Stimulated activated naive B cell treated with anti-CD40 and anti-IgM and Interleukin-4, amounts not matched to agents 10 μg/mL and 1 μg/mL and 100 μg/mL, for 72 hours (primary cell): ENCODE data around the gene UBE2R2.
"Not testable (repeated sequence)": the region's sequence is repeated elsewhere in the genome, so short reads cannot be mapped to it uniquely, and the experiment has no call there.

ENCODE experiments used
- ATAC-seq, 2 donors: fragments of 150-1000 bp; cut with Tn5 transposase; replicated peaks; 2 replicates each; pipeline ENCODE4 v1.10.0; 2021; ENCODE audit warnings: moderate library complexity in 1 of 2
- DNase-seq: peaks from one replicate; pipeline ENCODE4 v3.0.0; 2021
- H3K27ac Mint-ChIP-seq: one replicate; pipeline ENCODE4 v1.8.0; 2022; ENCODE audit warnings: mild to moderate bottlenecking, mixed read lengths
- H3K27me3 Mint-ChIP-seq, 2 donors: one replicate each; pipeline ENCODE4 v1.8.0; 2022; ENCODE audit warnings: mixed read lengths in 2 of 2
- H3K36me3 Mint-ChIP-seq, 2 donors: one replicate each; pipeline ENCODE4 v1.8.0; 2022; ENCODE audit warnings: mixed read lengths in 2 of 2, mild to moderate bottlenecking in 1 of 2
- H3K4me1 Mint-ChIP-seq, 2 donors: one replicate each; pipeline ENCODE4 v1.8.0; 2022; ENCODE audit warnings: mixed read lengths in 2 of 2, mild to moderate bottlenecking in 1 of 2
- H3K4me3 Mint-ChIP-seq, 2 donors: one replicate each; pipeline ENCODE4 v1.8.0; 2022; ENCODE audit warnings: mild to moderate bottlenecking in 2 of 2, mixed read lengths in 2 of 2, moderate library complexity in 1 of 2
- H3K9me3 Mint-ChIP-seq, 2 donors: one replicate each; pipeline ENCODE4 v1.8.0; 2022; ENCODE audit warnings: mixed read lengths in 2 of 2, mild to moderate bottlenecking in 1 of 2

The UBE2R2 gene

DNA sequence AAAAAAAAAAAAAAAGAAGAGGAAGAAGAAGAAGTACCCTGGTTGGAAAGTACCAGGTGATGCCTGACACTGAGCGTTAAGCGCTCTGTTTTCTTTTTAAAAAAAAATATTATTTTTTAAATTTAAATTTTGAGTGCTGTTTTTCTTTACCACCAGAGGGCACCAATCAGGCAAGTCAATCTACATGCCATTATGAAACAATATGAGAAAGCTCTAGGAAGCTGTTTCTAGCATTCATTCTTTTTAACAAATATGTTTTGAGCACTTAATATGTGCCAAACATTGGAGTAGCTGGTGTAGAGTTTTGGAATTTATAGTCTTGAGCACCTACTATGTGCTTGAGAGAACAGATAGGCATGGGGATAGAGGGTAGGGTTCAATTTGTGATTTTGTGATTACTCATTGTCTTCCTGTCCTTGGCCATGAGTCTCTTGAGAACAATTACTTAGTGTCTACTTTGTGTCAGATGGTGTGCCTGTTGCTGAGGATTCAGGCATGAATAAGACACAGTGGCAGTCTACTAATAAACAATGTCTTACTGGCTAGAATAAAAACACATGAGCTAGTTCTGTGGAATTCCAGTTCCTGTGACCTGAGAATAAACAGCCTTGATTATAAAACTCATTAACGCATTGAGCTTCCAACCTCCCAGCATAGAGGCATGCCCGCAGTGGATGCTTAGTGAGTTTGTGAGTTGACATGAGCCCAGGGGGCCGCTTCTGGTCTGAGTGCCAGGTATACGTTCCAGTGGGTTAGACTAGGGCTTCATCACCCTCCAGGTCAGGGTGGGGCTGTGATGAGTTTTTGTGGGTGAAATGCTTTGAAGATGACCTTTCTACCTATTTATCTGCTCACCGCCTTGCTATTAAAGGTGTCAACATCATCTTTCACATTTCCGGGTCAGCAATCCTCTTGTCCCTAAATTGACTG, 3.0 kb upstream of the UBE2R2 start:
- Mint-ChIP-seq H3K9me3 (no peaks in the 10 kb centered on the region), H3K27ac (peak overlapping the region; percentile 78), H3K27me3 (no peaks in the 10 kb centered on the region), H3K4me1 (peaks cover 26 to 40% of the 10 kb centered on the region in 2 donors), H3K4me3 (no peak overlapping the region), H3K36me3 (peaks cover 4 to 5% of the 10 kb centered on the region in 2 donors)
- ATAC-seq = peak; percentile 2 to 5
- no peak for DNase-seq

DNA sequence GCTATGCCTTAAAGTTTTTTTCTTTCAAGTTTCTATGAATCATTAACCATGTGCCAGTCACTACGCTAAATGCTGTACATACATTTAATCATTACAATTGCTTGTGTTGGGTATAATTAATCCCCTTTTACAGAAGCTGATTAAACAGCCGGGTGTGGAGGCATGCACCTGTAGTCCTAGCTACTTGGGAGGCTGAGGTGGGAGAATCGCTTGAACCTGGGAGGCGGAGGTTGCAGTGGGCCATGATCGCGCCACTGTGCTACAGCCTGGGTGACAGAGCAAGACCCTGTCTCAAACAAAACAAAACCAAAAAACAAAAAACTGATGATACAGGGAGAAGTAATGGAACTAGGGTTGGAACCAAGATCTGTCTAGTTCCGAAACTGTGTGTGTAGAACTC, 1.2 kb upstream of the UBE2R2 start:
- Mint-ChIP-seq H3K27ac (peak overlapping the region; percentile 98), H3K4me1 (peaks cover 30 to 57% of the 10 kb centered on the region in 2 donors), H3K4me3 (peak overlapping the region; percentile 45 to 93), H3K36me3 (peaks cover 4 to 5% of the 10 kb centered on the region in 2 donors), H3K9me3 (no peaks in the 10 kb centered on the region), H3K27me3 (no peaks in the 10 kb centered on the region)
- DNase-seq = no peak
- no peak for ATAC-seq

DNA sequence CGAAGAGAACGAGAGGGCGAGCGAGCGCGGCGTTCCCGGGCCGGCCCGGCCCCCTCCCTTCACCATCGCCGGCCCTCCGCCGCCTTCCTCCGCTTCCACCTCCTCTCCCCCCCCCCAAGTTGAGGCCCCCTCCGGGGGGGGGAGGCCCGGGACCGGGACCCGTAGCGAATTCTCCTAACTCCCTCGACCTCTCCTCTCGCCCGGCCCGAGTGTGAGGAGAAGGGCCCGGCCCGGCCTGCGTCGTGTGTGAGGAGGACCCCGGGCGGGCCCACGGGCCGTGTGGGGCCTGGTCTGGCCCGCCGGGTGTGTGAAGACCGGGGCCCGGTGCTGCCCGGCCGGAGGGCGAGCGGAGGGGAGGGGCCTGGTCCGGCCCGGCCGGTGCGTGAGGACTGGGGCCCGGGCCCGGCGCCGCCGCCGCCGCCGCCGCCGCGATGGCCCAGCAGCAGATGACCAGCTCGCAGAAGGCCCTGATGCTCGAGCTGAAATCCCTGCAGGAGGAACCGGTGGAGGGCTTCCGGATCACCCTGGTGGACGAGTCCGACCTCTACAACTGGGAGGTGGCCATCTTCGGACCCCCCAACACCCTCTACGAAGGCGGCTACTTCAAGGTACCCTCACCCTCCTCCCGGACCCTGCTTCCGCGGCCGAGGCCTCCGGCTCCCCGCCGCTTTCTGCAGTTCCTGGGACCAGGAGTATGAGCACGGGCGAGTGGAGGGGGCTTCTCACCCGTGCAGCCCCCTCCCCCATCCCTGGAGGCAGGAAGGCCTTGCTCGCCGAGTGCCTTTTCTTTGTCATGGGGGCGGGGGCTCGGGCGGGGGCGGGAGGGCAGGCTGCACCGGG, 587 bp downstream of the UBE2R2 start:
- H3K36me3 Mint-ChIP-seq = peaks cover 4 to 5% of the 10 kb centered on the region in 2 donors
- DNase-seq (peak; percentile 63), ATAC-seq (peak; percentile 22 to 24)
- H3K4me3 Mint-ChIP-seq = peak overlapping the region; percentile 85 to 93
- H3K9me3 Mint-ChIP-seq = no peaks in the 10 kb centered on the region
- H3K4me1 Mint-ChIP-seq = peaks cover 30 to 63% of the 10 kb centered on the region in 2 donors
- peak overlapping the region; percentile 98 for H3K27ac Mint-ChIP-seq
- H3K27me3 Mint-ChIP-seq = no peaks in the 10 kb centered on the region

DNA sequence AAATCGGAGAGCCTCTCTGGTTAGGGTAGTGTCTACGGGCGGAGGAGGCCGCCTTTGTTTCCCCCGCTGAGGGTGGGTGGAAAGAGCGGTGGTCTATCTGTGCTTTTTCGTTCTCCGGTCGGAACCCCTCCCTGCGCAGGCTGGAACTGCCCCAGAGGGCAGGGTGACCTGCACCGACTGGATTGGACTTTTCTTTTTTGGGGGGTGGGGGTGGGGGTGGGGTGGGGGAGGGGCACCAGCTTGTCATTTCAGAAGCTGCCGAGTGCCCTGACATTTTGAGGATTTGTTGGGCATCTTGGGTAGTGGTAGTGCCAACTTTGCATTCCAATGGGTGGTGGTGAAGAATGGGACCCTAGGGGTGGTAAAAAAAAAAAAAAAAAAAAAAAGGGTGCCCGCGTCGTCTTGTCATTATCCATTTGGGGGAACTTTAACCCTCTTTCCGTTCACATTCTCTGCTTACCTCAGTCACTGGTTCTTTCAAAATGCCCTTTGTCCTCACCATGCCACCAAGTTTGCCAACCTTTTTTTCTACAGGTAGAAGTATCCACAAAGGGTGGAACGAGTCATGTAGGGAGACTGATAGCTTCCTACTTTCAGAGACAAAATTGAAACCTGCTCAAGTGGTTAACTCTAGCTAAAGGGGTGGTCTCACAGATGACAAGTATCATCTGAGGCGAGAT, 1.3 kb downstream of the UBE2R2 start:
- Mint-ChIP-seq H3K4me3 (peak overlapping the region; percentile 85 to 93), H3K27me3 (no peaks in the 10 kb centered on the region), H3K4me1 (peaks cover 30 to 62% of the 10 kb centered on the region in 2 donors), H3K36me3 (peaks cover 4 to 5% of the 10 kb centered on the region in 2 donors), H3K9me3 (no peaks in the 10 kb centered on the region), H3K27ac (peak overlapping the region; percentile 83)
- ATAC-seq = peak in 1 of 2 donors; percentile 0
- no peak for DNase-seq

DNA sequence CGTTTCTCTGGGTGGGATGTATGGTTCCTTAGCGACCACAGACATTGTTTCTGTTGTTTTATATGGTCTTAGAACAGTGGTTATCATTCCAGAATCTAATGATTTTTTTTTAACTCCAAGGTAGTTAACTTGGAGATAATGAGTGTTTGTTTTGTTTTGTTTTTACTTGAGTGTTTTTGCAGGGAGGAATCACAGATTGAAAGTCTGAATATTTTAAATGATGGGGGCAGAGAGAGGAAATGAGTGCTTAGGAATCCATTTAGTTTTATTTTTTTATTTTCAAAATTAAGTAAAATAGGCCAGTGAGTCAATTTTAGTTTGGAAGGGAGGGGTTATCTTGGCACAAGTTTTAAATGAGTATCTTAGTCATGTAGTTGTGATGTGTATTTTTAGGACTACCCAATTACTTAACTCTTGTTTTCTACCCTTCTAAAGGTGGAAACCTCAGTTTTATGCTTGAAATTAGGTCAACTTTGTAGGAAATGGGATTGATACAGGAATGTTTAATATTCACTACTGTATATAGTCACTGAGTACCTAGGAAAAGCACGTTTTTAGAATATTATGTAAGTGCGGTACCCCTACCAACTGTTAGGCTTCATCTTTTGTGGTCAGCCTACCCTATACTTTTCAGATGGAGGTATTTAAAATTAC, 2.0 kb downstream of the UBE2R2 start:
- Mint-ChIP-seq H3K4me3 (peak overlapping the region; percentile 85 to 93), H3K9me3 (no peaks in the 10 kb centered on the region), H3K27ac (peak overlapping the region; percentile 83), H3K4me1 (peaks cover 27 to 62% of the 10 kb centered on the region in 2 donors), H3K27me3 (no peaks in the 10 kb centered on the region), H3K36me3 (peaks cover 4 to 5% of the 10 kb centered on the region in 2 donors)
- ATAC-seq (no peak), DNase-seq (no peak)

DNA sequence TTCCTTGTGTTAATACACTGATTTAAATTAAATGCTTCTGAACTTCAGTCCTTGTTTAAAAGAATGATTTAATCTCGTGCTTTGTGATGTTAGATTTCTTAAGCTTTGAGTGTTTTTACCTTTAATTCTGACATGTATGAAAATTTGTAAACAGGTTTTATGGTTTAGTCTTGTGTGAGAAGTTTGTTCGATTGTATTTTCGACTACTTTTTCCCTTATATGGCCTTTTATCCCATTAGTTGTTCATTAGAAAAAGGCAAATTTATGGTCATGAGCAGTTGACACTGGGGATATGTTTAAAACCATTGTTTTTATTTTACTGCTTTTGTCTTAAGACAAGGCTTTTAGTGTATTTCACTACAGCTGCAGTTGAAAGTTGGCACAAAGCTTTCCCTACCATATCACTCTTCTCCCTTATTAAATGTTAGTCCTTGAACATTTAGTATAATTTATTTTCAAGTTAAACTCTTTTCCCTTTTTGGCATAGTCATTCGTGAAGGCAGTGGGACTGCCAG, 3.3 kb downstream of the UBE2R2 start:
- Mint-ChIP-seq H3K4me3 (peak overlapping the region in 1 of 2 donors; percentile 93), H3K36me3 (peaks cover 5% of the 10 kb centered on the region in 2 donors), H3K27me3 (no peaks in the 10 kb centered on the region), H3K4me1 (peaks cover 15 to 54% of the 10 kb centered on the region in 2 donors), H3K9me3 (no peaks in the 10 kb centered on the region), H3K27ac (no peak overlapping the region)
- ATAC-seq = no peak
- DNase-seq = no peak

DNA sequence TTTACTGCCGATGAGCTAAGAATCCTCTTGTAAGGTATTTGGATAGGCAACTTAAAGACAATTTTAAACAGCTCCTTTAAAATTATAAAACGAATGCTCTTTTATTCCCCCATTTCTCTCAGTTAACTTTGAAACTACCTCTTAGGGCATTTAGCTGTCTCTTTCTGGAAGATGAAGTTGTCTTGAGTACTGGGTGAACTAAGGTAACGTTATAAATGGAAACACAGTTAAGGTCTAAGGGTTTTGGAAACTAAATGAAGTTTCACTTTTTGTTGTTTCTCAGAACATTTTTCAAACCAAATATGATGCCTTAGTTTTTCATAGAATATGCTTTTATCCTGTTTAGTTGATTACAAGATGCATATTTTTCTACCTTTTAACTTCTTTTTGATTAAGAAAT, 6.8 kb downstream of the UBE2R2 start:
- Mint-ChIP-seq H3K4me1 (peaks cover 5 to 36% of the 10 kb centered on the region in 2 donors), H3K27me3 (no peaks in the 10 kb centered on the region), H3K27ac (no peak overlapping the region), H3K9me3 (no peaks in the 10 kb centered on the region), H3K4me3 (peak overlapping the region in 1 of 2 donors; percentile 8), H3K36me3 (peaks cover 3 to 9% of the 10 kb centered on the region in 2 donors)
- DNase-seq (no peak), ATAC-seq (no peak)

DNA sequence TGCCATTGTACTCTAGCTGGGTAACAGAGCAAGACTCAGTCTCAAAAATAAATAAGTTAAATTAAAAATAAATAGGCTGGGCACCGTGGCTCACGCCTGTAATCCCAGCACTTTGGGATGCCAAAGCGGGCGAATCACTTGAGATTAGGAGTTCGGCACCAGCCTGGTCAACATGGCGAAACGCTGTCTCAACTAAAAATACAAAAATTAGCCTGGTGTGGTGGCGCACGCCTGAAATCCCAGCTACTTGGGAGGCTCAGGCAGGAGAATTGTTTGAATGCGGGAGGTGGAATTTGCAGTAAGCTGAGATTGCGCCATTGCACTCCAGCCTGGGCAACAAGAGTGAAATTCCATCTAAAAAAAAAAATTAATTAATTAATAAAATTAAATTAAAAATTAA, 10.3 kb downstream of the UBE2R2 start:
- peaks cover 0 to 19% of the 10 kb centered on the region in 2 donors for H3K4me1 Mint-ChIP-seq
- not testable (repeated sequence) for H3K36me3 Mint-ChIP-seq, DNase-seq, ATAC-seq, H3K27ac Mint-ChIP-seq, H3K9me3 Mint-ChIP-seq, H3K4me3 Mint-ChIP-seq, H3K27me3 Mint-ChIP-seq

DNA sequence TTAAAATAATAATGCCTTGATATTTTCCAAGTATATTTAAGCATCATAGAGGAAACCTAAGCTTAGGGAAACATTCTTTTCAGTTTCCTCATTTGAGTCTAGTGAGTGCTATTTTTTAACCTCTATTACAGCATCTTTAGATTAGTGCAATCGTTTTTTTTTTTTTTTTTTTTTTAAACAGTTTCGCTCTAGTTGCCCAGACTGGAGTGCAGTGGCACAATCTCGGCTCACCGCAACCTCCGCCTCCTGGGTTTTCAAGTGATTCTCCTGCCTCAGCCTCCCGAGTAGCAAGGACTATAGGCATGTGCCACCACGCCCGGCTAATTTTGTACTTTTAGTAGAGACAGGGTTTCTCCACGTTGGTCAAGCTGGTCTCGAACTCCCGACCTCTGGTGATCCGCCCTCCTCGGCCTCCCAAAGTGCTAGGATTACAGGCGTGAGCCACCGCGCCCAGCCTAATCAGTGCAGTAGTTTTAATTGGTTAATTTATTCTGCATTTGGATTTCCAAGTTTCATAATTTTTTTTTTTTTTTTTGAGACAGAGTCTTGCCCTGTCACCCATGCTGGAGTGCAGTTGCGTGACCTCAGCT, 12.8 kb downstream of the UBE2R2 start:
- DNase-seq, H3K27me3 Mint-ChIP-seq, ATAC-seq, H3K9me3 Mint-ChIP-seq, H3K4me3 Mint-ChIP-seq, H3K36me3 Mint-ChIP-seq, H3K27ac Mint-ChIP-seq: not testable (repeated sequence)
- H3K4me1 Mint-ChIP-seq = peaks cover 5 to 24% of the 10 kb centered on the region in 2 donors

DNA sequence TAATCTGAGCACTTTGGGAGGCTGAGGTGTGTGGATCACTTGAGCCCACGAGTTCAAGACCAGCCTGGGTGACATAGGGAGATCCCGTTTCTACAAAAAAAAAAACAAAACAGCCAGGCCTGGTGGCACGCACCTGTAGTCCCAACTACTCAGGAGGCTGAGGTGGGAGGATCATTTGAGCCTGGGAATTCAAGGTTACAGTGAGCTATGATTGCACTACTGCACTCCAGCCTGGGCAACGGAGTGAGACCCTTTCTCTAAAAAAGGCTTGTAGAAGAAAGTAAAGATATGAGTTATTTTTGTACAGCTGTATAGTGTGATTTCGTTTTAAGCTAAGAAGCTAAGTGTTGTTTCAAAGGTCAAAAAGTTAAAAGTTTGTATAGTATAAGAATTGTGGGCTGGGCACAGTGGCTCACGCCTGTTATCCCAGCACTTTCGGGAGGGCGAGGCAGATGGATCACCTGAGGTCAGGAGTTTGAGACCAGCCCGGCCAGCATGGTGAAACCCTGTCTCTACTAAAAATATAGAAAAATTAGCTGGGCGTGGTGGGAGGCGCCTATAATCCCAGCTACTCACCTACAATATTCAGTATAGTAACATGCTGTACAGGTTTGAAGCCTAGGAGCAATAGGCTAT, 18.8 kb downstream of the UBE2R2 start:
- ATAC-seq (no peak), DNase-seq (no peak)
- Mint-ChIP-seq H3K27me3 (no peaks in the 10 kb centered on the region), H3K4me3 (peak overlapping the region in 1 of 2 donors; percentile 56), H3K36me3 (peaks cover 10 to 14% of the 10 kb centered on the region in 2 donors), H3K4me1 (peaks cover 24 to 56% of the 10 kb centered on the region in 2 donors), H3K9me3 (no peaks in the 10 kb centered on the region), H3K27ac (peak overlapping the region; percentile 69)

DNA sequence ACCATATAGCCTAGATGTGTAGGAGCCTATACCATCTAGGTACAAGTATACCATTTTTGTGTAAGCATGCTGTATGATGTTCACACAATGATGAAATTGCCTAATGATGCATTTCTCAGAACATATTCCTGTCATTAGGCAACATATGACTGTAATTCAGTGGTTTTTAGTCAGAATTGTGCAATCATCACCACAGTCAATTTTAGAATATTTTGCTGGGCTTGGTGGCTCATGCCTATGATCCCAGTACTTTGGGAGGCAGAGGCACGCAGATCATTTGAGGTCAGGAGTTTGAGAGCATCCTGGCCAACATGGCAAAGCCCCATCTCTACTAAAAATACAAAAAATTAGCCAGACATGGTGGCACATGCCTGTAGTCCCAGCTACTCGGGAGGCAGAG, 19.3 kb downstream of the UBE2R2 start:
- not testable (repeated sequence) for DNase-seq, H3K27me3 Mint-ChIP-seq, H3K9me3 Mint-ChIP-seq, H3K4me3 Mint-ChIP-seq, H3K27ac Mint-ChIP-seq
- Mint-ChIP-seq H3K4me1 (peaks cover 24 to 58% of the 10 kb centered on the region in 2 donors), H3K36me3 (peaks cover 10 to 14% of the 10 kb centered on the region in 2 donors)
- peak; percentile 65 to 75 for ATAC-seq

DNA sequence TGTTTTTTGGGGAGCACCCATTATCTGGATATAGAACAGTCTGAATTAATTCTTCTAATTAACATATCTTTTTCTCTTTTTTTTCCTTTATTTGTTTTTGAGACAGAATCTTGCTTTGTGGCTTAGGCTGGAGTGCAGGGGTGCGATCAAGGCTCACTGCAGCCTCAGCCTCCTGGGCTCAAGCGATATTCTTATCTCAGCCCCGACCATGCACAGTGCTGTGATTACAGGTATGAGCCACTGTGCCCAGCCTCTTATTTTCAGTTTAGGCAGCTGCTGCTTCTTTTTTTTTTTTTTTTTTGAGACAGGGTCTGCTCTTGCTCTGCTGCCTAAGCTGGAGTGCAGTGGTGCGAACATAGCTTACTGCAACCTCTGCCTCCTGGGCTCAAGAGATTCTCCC, 20.2 kb downstream of the UBE2R2 start:
- no peaks in the 10 kb centered on the region for H3K27me3 Mint-ChIP-seq
- no peak for ATAC-seq
- peaks cover 24 to 66% of the 10 kb centered on the region in 2 donors for H3K4me1 Mint-ChIP-seq

DNA sequence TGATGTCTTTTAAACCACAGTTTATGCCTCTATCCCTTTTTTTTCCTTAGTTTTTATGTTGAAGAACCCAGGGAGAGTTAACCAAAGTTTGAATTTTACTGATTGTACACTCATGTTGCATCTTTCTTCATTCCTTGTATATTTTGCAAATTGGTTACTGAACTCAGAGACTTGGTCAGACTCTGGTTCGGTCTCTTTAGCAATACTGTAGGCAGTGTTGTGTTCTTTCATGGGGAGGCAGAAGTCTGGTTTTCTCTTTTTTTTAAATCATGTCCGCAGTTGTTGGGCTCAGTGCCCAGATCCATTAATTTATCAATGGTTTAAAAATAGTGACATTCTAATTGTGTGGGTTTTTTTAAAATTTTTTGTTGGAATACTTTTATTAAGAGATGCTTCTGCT, 23.4 kb downstream of the UBE2R2 start:
- H3K4me3 Mint-ChIP-seq = no peak overlapping the region
- H3K27me3 Mint-ChIP-seq = no peaks in the 10 kb centered on the region
- H3K27ac Mint-ChIP-seq = peak overlapping the region; percentile 31
- peaks cover 15 to 23% of the 10 kb centered on the region in 2 donors for H3K36me3 Mint-ChIP-seq
- peaks cover 22 to 61% of the 10 kb centered on the region in 2 donors for H3K4me1 Mint-ChIP-seq
- H3K9me3 Mint-ChIP-seq = no peaks in the 10 kb centered on the region
- no peak for ATAC-seq
- no peak for DNase-seq

More for the DNA sequence above, 20.2 kb downstream of the UBE2R2 start:
- Mint-ChIP-seq H3K4me3 (no peak overlapping the region), H3K9me3 (no peaks in the 10 kb centered on the region), H3K27ac (no peak overlapping the region), H3K36me3 (peaks cover 10 to 14% of the 10 kb centered on the region in 2 donors)
- DNase-seq = no peak
